ENCODE measurements around the gene NRG2. TPM values are rescaled to one million over a fixed set of nuclear protein-coding genes. Genes with fewer than 3 reads are reported as not detected.

NRG2 gene
- total RNA-seq, 3 donors from 2014 or later (not counting 1 experiment from before 2014, with no cell fraction given) = 0.21 to 0.50 (median 0.40) TPM

- no peaks in the 10 kb centered on the region for H3K4me1 Mint-ChIP-seq
- Histone ChIP-seq H3K9me3 (ENCODE audit: control insufficient read depth, insufficient read depth, low read length) (no peaks in the 10 kb centered on the region), H3K27ac (ENCODE audit: low read length) (no peak overlapping the region), H3K36me3 (ENCODE audit: control insufficient read depth, insufficient read depth, low read length) (no peaks in the 10 kb centered on the region), H3K4me1 (ENCODE audit: control insufficient read depth, insufficient read depth, low read length) (no peaks in the 10 kb centered on the region), H3K4me3 (ENCODE audit: low read length) (no peak overlapping the region), H3K27me3 (ENCODE audit: control insufficient read depth, insufficient read depth, low read length) (no peaks in the 10 kb centered on the region)
- ATAC-seq = no peak
- H3K27me3 Mint-ChIP-seq (ENCODE audit: low read depth in 2 of 2) = peaks cover 0 to 14% of the 10 kb centered on the region in 2 donors
- H3K9me3 Mint-ChIP-seq = no peaks in the 10 kb centered on the region
- H3K27ac Mint-ChIP-seq = no peak overlapping the region
- WGBS (ENCODE audit: insufficient coverage) = 48% methylated on average over 5 of the region's 5 CpGs
- intact Hi-C loops (cut with micrococcal nuclease) = no loop called here
- no peak for TF ChIP-seq CTCF (IDR thresholded peaks at IDR 0.05)
- no peak overlapping the region for H3K4me3 Mint-ChIP-seq
- H3K36me3 Mint-ChIP-seq = no peaks in the 10 kb centered on the region
- DNase-seq = no peak
Measured at GRCh38 chr5:139955616-139956273, 87.4 kb downstream of the NRG2 start.

GRCh38 chr5:139955053-139955605 lies 88.0 kb downstream of the NRG2 start:
- no peak for ATAC-seq
- H3K27me3 Mint-ChIP-seq (ENCODE audit: low read depth in 2 of 2) = peaks cover 0 to 16% of the 10 kb centered on the region in 2 donors

GRCh38 chr5:139954462-139954861 lies 88.6 kb downstream of the NRG2 start:
- Histone ChIP-seq H3K27ac (ENCODE audit: low read length) (no peak overlapping the region), H3K36me3 (ENCODE audit: control insufficient read depth, insufficient read depth, low read length) (no peaks in the 10 kb centered on the region), H3K9me3 (ENCODE audit: control insufficient read depth, insufficient read depth, low read length) (no peaks in the 10 kb centered on the region), H3K4me3 (ENCODE audit: low read length) (no peak overlapping the region), H3K27me3 (ENCODE audit: control insufficient read depth, insufficient read depth, low read length) (no peaks in the 10 kb centered on the region), H3K4me1 (ENCODE audit: control insufficient read depth, insufficient read depth, low read length) (no peaks in the 10 kb centered on the region)
- intact Hi-C loops (cut with micrococcal nuclease) = no loop called here
- WGBS (ENCODE audit: insufficient coverage) = 84% methylated on average over 7 of the region's 8 CpGs
- TF ChIP-seq CTCF (IDR thresholded peaks at IDR 0.05) = no peak
- no peak for DNase-seq
- Mint-ChIP-seq H3K27ac (no peak overlapping the region), H3K4me3 (no peak overlapping the region), H3K27me3 (ENCODE audit: low read depth in 2 of 2) (peaks cover 0 to 16% of the 10 kb centered on the region in 2 donors), H3K9me3 (no peaks in the 10 kb centered on the region), H3K4me1 (no peaks in the 10 kb centered on the region), H3K36me3 (no peaks in the 10 kb centered on the region)
- no peak for ATAC-seq

More at GRCh38 chr5:139955053-139955605, 88.0 kb downstream of the NRG2 start:
- Mint-ChIP-seq H3K27ac (no peak overlapping the region), H3K36me3 (no peaks in the 10 kb centered on the region), H3K4me3 (no peak overlapping the region), H3K9me3 (no peaks in the 10 kb centered on the region), H3K4me1 (no peaks in the 10 kb centered on the region)
- Histone ChIP-seq H3K4me3 (ENCODE audit: low read length) (no peak overlapping the region), H3K9me3 (ENCODE audit: control insufficient read depth, insufficient read depth, low read length) (no peaks in the 10 kb centered on the region), H3K27me3 (ENCODE audit: control insufficient read depth, insufficient read depth, low read length) (no peaks in the 10 kb centered on the region), H3K36me3 (ENCODE audit: control insufficient read depth, insufficient read depth, low read length) (no peaks in the 10 kb centered on the region), H3K27ac (ENCODE audit: low read length) (no peak overlapping the region), H3K4me1 (ENCODE audit: control insufficient read depth, insufficient read depth, low read length) (no peaks in the 10 kb centered on the region)
- DNase-seq = no peak
- WGBS (ENCODE audit: insufficient coverage) = 83% methylated on average over 5 of the region's 5 CpGs
- TF ChIP-seq CTCF (IDR thresholded peaks at IDR 0.05) = no peak
- intact Hi-C loops (cut with micrococcal nuclease) = no loop called here
